HG02678 (cell line): ENCODE data around the gene MICB.
"Not testable (repeated sequence)": the region's sequence is repeated elsewhere in the genome, so short reads cannot be mapped to it uniquely, and the experiment has no call there.

Source experiments
- ATAC-seq: cut with Tn5 transposase; IDR thresholded peaks from one replicate; pipeline ENCODE4 v1.9.1; 2021; ENCODE audit warnings: mild to moderate bottlenecking, moderate library complexity; ENCODE audit not compliant: unreplicated experiment

MICB gene

DNA sequence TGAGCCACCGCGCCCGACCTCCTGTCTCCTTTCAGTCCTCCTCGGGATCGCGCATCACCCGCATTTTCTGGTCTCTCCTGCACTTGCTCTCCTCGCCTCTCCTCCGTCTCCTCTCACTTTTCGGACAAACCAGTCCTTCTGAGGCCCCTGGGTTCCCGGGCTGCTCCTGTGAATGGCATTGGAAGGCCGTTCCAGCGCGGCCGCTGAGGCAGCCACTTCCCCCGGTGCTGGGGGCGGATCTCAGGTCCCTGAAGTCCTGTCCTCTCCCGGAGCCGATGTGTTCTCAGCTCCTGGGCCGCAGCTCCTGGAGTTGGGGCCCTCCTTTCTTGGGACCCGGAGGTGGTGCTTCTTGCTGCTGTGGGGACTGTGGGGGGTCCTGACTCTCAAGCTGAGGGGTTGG is 803 bp downstream of the MICB start:
- ATAC-seq = no peak

DNA sequence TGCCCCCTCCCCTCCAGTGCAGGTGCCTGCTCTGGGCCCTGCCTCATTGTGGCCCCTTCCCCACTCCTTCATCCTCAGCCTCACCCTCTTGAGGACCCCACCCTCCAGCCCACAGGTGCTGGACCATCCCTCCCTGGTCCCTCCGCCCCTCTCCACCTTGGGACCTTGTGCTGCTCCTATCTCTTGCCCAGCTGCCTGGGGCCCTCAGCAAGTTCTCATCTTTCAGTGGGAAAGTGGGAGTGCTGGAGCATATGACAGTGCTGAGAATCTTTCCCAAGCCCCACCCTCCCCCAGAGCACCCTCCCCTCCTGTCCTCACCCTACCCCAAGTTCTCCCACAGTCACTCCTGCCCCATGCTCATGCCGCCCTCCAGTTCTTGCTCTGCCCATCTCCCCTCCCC is 1.7 kb downstream of the MICB start:
- not testable (repeated sequence) for ATAC-seq

DNA sequence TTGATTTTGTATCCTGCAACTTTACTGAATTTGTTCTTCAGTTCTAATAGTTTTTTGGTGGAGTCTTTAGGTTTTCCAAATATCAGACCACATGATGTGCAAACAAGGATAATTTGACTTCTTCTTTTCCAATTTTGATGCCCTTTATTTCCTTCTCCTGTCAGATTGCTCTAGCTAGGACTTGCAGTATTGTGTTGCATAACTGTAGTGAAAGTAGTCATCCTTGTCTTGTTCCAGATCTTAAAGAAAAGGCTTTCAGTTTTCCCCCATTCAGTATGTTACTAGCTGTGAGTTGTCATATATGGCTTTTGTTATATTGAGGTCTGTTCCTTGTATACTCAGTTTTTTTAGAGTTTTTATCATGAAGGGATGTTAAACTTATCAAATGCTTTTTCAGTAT is 4.6 kb downstream of the MICB start:
- no peak for ATAC-seq

DNA sequence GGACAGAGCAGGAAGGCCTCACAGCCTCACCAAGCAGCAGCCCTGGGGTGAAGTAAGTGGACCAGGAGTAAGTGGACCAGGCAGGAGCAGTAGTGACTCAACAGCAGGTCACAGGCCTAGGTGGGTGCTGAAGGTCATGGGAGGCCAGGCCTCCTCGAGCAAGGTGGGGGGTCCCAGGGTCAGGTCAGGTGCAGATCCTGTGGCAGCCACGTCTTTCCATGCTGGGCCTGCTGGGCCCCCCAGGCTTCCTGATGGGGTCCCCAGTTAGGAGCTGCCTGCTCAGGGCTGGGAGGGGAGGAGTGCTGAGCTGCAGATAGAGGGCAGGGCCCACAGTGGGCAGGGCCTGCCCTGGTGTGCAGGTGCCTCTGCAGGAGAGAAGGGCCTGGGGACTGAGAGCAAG is 11.1 kb downstream of the MICB start:
- not testable (repeated sequence) for ATAC-seq

DNA sequence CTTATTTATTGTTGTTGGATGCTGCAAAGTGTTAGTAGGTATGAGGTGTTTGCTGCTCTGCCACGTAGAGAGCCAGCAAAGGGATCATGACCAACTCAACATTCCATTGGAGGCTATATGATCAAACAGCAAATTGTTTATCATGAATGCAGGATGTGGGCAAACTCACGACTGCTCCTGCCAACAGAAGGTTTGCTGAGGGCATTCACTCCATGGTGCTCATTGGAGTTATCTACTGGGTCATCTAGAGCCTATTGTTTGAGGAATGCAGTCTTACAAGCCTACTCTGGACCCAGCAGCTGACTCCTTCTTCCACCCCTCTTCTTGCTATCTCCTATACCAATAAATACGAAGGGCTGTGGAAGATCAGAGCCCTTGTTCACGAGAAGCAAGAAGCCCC is 12.1 kb downstream of the MICB start:
- ATAC-seq = no peak

DNA sequence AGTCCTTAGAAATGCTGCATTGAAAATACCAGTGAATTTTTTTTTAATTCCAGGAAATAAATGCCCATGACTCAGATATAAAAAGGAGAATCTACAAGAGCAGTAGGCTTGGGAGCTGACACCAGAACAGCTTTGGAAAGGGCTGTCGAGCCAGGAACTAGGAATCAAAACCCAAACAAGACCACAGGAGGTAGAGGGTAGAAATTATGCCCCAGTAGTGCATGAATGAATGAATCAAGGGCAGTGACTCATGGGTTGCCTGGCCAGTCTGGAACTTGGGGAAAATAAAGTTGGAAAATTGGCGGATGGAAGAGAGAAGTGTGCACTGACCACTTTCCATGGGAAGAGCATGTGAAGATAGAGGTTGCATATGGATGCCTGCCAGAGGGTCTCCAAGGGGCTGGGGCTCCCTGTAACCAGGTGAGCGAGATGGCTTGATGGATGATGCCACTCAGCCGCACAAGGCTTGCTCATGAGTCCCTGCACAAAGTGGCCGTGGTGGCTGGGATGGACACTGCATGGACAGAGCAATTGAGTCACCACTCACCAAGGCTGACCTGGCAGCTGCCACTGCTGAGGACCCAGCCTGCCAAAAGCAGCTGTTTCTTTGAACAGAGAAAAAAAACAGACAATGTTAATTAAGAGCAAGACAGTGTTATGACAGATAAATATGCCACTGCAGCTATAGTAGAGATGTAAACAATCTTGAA is 15.7 kb downstream of the MICB start:
- no peak for ATAC-seq

DNA sequence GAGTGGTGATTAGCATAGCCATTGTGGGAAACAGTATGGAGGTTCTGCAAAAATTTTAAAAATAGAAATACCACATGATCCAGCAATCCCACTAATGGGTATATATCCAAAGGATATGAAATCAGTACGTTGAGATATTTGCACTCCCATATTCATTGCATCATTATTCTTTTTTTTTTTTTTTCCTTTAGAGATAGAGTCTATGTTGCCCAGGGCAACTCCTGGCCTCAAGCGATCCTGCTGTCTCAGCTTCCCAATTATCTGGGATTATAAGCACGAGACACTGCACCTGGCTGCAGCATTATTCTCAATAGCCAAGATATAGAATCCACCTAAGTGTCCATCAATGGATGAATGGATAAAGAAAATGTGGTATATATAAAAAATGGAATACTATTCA is 23.9 kb downstream of the MICB start:
- no peak for ATAC-seq

DNA sequence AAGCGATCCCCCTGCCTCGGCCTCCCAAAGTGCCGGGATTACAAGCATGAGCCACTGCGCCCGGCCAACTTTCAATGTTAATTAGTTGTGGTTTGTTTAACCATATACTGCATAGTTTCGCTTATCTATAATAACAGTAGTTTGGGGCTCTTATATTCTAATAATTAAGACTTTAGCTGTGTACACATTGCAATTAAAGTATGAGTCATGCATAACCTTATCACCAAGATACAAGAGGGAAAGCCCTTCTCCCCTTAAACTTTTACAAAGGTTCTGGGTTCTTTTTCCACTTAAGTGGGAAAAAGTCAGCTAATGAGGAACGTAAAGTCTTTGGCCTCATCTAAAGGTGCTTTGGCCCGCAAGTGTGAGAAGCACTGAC is 27.6 kb downstream of the MICB start:
- ATAC-seq = no peak

DNA sequence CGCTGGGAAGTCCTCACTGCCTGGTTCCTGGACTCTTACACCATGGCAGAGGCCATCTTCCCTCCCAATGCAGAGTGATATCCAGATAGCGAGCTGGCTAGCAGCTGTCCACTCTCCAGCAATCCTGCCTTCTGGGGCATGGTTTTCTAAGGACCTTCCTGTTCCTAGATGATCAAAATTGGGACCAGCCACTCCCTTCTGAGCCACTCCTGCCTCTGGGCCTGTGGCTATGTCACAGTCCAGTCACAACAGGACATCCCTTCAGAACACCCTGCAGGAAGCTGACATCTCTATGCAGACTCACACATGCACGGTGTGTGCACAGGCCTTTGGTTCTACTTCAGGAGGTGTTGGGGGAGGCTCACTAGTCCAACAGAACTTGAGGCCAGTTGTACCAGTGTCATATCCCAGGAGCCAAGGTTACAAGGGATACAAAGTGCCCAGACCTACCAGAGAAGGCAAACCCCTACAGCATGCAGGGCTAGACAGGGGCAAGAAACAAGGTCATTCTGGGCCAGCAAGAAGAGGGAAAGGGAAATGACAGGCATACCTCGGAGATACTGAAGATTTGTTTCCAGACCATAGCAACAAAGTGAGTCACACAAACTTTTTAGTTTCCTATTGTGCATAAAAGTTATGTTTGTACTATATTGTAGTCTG is 28.1 kb downstream of the MICB start:
- ATAC-seq = no peak

DNA sequence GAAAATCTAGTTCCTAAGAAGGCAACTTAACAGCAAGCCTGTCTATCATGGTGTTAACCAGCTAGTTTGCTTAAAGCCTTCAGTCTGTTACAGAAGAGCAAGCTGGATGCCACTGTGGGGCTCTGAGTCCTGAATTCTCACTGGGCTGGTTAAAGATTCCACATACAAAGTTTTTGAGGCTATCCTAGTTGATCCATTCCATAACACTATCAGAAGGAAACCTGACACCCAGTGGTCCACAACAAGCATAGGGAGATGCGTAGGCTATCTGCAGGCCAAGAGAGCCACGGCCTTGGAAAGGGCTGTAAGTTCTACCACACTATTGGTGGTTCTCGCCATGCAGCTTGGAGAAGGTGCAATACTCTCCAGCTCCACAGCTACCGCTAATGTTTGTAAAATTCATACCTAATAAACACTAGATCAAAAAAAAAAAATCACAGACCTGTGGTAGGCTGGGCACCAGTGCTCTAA is 30.4 kb downstream of the MICB start:
- no peak for ATAC-seq

DNA sequence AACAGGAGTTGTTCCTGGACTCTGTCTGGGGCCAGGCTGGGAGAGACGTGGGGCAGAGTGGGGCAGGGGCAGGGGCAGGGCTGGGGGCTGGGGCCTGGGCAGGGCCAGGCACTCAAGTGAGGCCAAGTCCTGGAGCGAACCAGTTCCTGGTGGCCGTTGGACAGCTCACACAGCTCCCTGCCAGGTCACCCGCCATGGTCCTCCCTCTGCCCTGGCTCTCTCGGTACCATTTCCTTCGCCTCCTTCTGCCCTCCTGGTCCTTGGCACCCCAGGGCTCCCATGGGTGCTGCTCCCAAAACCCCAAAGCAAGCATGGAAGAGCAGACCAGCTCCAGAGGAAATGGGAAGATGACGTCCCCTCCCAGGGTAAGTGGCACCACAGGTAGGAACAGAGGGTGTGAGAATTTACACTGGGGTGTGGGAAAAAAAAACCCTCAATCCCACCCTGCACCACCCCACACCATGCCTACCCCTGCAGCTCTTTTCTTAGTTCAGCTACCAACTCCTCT is 30.9 kb downstream of the MICB start, which contains the start of gene MCCD1:
MCCD1 (plus strand) TSS at position 142 of the 508 bp plus-strand sequence; CDS start at position 195, 53 bp downstream.
- ATAC-seq = no peak

DNA sequence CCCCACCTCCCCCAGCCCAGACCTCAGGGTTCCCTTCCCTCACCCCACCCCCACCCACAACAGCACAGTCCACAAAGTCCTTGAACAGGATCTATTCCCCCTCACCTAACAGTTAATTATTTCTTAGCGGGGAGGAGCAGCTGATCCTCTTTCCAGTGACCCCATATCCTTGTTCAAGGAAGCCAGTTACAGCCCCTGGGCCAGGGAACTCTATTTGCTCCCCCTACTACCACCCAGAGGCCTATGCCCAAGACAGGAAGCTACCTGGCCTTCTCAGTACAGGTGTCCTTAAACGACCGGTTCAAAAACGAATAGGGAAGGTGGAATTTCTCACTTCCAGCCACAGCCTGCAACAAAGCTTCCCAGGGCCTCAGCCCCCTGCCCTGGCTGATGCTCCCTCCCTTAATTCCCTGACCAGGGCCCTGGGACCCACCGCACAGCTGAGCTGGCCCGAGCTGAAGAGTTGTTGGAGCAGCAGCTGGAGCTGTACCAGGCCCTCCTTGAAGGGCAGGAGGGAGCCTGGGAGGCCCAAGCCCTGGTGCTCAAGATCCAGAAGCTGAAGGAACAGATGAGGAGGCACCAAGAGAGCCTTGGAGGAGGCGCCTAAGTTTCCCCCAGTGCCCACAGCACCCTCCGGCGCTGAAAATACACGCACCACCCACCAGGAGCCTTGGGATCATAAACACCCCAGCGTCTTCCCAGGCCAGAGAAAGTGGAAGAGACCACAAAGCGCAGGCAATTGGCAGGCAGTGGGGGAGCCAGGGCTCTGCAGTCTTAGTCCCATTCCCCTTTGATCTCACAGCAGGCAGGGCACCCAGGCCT is 31.6 kb downstream of the MICB start:
- ATAC-seq = no peak

DNA sequence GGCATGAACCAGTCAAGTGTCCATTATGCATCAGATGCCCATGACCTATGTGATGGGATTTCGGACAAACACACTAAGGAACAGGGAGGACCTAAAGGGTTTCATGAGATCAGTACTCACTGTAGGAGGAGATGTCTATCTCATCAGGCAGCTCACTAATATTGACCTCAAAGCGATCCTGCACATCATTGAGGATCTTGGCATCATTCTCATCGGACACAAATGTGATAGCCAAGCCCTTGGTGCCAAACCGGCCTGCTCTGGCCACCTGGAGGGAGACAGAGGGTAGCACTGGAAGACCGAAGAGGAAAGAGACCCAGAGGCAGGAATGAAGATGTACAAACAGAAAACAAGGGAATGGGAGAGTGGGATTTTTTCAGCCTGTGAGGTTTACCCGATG is 32.7 kb downstream of the MICB start:
- no peak for ATAC-seq

DNA sequence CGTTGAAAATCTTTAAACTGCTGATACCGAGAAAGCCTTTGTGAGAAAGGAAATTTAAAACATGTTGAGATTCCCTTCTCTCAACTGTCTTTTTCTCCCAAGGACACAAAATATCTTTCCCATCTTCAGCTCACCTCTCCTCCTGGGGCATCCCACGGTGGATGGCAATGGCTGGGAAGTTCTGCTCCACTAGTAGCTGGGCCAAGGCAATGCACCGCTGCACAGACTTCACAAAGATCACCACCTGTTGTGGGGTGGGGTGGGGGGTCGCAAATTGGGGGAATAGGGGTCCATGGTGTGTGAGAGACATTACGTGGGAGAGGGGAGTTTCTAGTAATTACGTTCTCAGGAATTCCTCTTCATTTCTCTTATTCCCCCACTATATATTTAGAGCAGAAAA is 33.2 kb downstream of the MICB start:
- ATAC-seq = no peak

DNA sequence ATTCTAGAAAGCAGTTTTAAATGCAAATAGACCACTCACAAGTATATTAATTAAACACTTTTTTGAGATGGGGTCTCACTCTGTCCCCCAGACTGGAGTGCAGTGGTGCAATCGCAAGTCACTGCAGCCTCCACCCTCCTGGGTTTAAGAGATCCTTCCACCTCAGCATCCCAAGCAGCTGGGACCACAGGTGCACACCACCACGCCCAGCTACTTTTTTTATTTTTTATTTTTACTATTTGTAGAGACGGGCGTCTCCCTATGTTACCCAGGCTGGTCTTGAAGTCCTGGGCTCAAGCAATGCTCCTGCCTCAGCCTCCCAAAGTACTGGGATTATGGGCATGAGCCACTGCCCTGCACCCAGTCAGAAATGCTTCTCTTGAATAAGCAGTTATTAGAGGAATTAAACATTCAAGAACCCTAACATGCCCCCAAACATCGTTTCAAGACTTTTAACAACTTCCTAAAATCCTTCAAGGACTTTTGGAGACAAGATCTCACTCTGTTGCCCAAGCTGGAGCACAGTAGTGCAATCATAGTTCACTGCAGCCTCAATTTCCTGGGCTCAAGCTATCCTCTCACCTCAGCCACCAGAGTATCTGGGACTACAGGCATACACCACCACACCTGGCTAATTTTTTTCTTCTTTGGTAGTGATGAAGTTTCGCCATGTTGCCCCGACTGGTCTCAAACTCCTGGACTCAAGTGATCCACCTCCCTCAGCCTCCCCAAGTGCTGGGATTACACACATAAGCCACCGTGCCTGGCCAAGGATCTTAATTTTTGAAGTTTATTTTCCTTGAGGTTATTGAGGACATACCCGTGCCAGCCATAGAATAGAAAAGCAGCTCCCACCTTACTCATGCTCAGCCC is 34.1 kb downstream of the MICB start:
- ATAC-seq = no peak

DNA sequence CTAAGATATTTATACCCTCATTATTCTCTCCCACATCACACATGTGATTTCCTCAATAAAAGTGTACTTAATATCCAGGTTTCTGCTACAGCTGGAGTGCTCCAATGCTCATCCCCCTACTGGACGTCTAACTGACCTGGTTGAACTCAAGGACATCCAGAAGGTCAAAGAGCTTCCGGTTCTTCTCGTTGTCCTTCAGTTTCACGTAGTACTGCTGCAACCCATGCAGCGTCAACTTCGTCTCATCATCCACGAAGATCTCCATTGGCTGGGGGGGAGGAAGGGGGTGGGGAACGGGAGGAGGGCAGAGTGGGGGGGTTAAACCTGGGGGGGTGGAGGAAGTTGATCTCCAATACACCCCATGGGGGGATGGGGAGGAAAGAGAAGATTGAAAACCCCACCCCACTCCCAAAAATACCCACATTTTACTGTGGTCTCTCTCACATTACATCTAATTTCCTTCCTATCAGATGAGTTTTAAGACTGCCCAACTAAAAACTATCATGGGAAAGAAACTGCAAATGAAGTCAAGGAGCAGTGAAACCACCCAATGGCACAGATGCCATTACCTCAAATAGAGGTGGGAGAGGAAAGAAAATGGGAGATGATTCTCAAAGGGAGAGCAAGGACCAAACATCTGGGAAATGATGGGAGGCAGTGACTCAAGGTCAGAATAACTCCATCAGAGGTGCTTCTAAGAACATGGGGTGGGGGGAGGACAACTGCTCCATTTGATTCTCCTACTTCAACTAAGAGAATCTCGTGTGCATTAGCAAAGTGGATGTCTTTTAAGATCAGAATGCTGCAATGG is 34.9 kb downstream of the MICB start:
- no peak for ATAC-seq

DNA sequence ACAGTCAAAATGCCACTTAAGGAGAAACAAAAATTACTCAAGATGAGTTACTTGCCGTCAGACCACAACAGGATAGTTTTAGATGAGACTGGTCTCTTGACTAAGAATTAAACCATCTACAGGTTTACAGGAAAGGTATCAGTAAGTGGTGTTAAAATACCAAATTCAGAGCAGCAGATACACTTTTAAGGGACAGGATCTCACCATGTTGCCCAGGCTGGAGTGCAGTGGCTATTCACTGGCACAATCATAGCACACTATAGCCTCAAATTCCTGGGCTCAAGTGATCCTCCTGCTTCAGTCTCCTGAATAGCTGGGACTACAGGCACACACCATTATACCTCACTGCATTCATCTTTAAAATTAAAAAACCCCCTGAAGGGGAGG is 35.5 kb downstream of the MICB start:
- ATAC-seq = no peak

DNA sequence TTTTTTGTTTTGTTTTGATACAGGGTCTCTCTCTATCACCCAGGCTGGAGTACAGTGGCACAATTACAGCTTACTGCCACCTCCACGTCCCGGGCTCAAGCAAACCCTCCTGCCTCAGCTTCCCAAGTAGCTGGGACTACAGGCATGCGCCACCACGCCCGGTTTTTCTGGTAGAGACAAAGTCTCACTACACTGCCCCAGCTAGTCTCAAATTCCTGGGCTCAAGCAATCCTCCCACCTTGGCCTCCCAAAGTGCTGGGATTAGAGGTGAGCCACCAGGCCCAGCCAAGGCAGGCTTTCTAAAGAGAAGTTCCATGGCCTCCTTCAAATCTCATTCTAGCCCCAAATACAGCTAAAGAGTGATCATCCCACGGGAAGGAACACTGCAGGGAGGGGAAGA is 36.1 kb downstream of the MICB start:
- no peak for ATAC-seq

DNA sequence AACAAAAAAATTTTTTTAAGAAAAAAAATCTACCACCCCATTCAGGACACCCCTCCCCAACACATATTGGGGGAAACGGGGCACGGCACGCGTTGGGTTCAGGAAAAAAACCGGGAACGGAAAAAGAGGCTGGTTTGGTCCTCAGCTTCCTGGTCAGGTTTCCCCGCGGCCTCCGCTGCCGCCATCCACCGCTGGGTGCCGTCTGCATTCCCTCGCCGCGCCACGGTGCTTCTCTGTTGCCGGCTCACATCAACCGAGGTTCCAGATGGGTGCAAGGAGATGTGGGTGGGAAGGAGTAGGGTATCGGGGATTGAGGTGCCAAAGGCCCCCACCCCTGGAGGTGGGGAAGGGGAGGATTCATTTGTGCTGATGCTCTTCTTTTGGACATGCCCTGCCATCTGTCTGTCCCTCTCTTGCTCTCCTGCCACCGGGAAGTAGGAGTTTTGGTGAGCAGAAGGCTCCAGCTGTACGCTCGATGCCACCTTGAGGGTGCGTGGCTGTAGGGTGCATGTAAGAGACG is 36.6 kb downstream of the MICB start:
- no peak for ATAC-seq
